ENCODE data around the gene HDHD3. TPM values are rescaled to one million over a fixed set of nuclear protein-coding genes. Genes with fewer than 3 reads are reported as not detected.
"Not testable (repeated sequence)": the region's sequence is repeated elsewhere in the genome, so short reads cannot be mapped to it uniquely, and the experiment has no call there.

Gene HDHD3
- total RNA-seq, 1 donor from 2014 or later, result 11.6 TPM

DNA sequence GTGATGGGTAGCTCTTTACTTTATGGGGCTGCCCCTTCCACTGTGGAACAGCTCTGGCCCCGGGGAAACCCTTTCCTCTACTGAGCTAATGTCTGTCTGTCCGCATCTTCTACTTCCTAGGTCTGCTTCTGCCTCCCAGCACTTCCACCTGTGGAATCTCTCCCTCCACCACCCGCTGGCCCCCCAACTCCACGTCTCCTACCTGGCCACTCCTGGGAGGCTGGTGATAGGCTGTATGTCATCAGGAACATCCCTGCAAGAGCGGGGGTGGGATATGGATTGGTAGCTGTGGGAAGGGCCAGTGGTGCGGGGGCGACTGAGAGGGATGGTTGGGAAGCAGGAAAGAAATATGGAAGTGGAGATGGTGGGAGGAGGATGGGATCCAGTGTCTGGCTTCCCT, 15.1 kb upstream of the HDHD3 start:
- DNase-seq (ENCODE audit: low spot score) (no peak), ATAC-seq (no peak)
- intact Hi-C loops (cut with DNase I), result no loop called here

DNA sequence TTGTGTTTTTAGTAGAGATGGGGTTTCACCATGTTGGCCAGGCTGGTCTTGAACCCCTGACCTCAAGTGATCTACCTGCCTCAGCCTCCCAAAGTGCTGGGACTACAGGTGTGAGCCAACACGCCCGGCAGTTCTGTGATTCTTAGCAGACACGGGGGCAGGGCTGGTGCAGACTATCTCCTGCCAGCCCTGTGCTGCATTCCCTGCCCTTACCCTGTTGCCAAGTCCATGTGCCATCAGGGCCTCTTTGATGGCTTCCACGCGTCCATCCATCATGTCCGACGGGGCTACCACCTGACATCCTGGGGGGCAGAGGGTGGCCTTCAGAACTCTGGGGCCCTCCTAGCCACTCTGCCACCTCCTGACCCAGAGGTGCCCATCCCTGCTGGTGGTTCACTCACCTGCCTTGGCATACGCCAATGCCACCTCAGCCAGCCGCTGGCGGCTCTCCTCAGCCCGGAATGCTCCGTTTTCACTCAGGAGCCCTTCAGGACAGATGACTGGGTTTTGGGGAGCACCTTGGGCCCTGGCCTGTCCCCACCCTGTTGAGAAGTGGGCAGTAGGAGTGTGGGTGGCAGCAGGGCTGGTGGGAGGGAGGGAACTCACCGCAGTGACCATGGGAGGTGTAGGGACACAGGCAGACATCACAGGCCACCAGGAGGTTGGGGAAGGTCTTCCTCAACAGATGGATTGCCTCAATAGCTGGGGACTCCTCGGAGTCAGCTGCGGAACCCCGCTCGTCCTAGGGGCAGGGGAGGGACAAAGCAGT, 13.6 kb upstream of the HDHD3 start:
- ATAC-seq, result no peak
- DNase-seq (ENCODE audit: low spot score), result no peak
- intact Hi-C loops (cut with DNase I), result no loop called here

DNA sequence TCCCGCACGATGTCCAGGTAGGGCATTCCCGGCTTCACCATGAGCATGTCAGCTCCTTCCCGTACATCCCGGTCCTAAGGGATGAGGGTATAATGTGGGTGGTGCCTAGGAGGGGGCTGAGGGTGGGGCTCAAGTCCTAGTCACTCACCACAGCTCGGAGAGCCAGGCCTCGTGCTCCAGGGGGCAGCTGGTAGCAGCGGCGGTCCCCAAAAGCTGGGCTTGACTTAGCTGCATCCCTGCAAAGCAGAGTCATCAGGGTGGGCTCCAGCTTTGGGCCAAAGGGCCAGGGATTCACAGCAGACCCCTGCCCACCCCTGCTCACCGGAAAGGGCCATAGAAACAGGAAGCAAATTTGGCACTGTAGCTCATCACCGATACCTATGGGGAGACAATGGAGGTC, 12.7 kb upstream of the HDHD3 start:
- DNase-seq (ENCODE audit: low spot score) (no peak), ATAC-seq (no peak)
- intact Hi-C loops (cut with DNase I), result loop anchor here (5.0 kb wide), 1 partner anchor 42 kb away; the partner anchor contains the start of gene BSPRY

DNA sequence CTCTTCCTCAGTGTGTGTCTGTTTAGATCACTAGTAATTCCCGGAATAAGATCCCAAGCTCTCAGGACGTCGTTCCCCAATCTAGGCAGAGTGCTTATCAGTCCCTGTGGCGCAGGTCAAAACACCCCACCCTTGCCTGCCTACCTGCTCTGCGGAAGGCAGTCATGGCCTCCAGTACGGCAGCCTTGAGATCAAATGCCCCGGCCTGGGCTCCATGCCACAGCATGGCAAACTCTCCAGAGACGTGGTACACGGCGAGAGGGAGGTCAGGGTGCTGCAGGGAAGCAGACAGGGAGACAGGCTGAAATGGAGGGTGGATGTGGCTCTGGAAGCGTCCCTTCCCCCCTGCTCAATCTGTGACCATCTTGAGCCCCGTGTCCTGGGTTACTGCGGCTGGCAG, 12.0 kb upstream of the HDHD3 start:
- intact Hi-C loops (cut with DNase I), result loop anchor here (5.0 kb wide), 1 partner anchor 42 kb away; the partner anchor contains the start of gene BSPRY
- no peak for DNase-seq (ENCODE audit: low spot score)
- ATAC-seq, result no peak

DNA sequence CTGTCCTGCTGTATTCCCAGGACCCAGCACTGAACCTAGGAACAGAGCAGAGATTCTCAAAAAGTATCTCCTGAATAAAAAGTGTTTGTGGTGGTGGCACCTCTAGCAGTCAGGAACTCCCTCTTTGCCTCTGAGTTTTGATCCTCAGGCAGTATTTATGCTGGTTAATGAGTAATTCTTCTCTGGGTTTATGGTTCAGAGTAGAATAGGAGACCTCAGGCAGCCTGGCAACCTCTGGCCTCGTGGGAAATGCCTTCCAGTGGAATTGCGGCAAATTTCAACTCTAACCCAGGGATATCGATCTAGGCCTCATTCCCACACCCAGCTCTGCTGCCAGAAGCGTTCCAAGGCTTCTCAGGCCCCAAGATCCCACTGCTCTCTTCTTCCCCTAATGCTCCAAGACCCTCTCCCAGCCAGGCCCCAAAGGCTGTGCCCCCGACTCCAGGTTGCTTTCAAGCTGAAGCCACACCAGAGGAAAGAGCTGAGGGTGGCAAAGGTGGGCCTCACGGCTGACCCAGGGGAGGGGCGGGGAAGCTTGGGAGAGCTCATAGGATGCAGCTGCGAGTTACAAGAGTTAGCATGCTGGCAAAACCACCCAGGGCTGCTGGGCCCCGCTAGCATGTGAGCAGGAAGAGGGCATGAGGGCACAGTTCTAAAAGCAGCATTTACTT, 10.9 kb upstream of the HDHD3 start:
- intact Hi-C loops (cut with DNase I), result loop anchor here (5.0 kb wide), 1 partner anchor 40 kb away; the partner anchor contains the start of gene BSPRY
- no peak for ATAC-seq
- no peak for DNase-seq (ENCODE audit: low spot score)

DNA sequence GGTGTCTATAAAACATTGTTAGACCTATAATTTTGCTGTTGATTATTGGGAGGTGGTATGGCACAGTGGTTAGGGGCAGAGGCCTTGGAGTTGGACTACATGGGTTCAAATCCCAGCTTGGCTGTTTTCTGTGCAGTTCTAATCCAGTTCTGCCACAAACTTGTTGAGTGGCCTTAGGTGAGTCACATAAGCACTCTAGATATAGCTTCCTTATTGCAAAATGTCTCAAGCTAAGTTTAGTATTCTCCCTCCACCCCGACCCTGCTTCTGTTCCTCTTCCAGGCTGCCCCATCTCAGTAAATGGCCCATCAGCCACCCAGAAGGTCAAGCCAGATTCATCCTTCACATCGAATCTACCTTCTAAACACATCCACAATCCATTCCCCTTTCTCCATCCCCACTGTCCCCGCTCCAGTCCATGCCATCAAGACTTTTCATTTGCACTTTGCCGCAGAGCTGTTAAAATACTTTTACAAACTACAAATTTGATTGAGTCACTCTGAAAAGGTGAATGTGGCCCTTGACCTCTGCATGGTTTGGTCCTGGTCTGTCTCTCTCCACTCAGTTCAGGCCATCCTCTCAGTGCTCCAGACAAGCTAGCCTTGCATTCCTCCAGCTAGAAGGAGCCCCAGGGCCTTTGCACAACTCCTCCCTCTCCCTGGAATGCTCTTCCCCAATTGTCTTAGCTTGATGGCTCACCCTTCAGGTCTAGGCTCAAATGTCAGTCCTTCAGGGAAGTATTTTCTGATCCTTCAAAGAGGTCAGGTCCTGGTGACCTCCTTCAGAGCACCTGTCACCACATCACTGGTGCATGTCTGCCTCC, 10.0 kb upstream of the HDHD3 start:
- ATAC-seq, result no peak

DNA sequence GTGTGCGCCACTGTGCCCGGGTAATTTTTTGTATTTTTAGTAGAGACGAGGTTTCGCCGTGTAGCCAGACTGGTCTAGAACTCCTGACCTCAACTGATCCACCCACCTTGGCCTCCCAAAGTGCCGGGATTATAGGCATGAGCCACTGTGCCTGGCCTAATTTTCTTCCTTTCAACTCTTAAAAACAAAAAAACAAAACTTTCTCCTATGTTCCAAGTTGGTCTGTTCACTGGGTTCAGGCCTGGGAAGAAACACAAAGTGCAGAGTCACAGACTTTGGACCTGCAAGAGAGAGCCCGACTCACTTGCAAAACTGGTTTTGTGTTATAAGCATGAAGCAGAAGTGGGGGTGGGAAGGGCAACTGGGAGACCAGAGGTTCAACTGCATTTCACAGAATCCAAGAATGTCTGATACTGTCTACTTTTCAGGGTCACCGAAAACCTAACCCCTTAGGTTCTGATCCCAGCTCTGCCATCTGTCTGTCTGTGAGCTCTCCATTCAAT, 5.2 kb upstream of the HDHD3 start:
- intact Hi-C loops (cut with DNase I), result no loop called here
- DNase-seq (ENCODE audit: low spot score) (no peak), ATAC-seq (no peak)

More for the DNA sequence above, 10.0 kb upstream of the HDHD3 start:
- no peak for DNase-seq (ENCODE audit: low spot score)
- intact Hi-C loops (cut with DNase I), result loop anchor here (5.0 kb wide), 1 partner anchor 39 kb away; the partner anchor contains the start of gene BSPRY

DNA sequence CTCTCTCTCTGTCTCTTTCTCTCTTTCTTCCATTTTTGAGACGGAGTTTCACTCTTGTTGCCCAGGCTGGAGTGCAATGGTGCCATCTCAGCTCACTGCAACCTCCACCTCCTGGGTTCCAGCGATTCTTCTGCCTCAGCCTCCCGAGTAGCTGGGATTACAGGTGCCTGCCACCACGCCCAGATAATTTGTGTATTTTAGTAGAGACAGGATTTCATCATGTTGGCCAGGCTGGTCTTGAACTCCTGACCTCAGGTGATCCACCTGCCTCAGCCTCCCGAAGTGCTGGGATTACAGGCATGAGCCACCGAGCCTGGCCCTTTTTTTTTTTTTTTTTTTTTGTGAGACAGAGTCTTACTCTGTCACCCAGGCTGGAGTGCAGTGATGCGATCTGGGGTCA, 4.7 kb upstream of the HDHD3 start:
- intact Hi-C loops (cut with DNase I); DNase-seq (ENCODE audit: low spot score); ATAC-seq: not testable (repeated sequence)

DNA sequence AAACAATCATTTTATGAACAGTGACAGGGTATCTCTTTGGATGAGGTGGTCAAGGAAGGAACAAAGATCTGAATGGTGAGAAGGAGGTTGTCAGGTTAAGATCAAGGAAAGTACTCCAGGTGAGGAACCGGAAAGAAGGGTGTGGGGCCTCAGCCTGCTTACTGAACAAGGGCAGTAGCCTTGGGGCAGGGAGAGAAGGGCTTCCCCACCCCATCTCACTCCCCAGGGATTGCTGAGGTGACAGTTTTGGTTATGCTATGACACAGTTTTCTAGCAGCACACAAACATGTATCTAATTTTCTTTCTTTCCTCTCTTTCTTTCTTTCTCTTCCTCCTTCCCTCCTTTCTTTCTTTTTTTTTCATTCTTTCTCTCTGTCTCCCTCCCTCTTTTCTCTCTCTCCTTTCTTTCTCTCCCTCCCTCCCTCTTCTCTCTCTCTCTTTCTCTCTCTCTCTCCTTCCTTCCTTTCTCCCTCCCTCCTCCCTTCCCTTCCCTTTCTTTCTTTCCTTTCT, 4.1 kb upstream of the HDHD3 start:
- DNase-seq (ENCODE audit: low spot score) (no peak), ATAC-seq (no peak)

DNA sequence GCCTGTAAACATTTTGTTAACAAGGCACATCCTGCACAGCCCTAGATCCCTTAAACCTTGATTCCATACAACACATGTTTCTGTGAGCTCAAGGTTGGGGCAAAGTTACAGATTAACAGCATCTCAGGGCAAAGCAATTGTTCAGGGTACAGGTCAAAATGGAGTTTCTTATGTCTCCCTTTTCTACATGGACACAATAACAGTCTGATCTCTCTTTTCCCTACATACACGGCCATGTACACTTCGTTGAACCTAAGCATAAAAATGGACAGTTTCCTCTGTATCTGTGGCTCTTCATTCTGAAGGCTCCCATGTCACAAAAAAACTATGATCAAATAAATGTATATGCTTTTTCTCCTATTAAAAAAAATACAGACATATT, 3.0 kb upstream of the HDHD3 start:
- DNase-seq (ENCODE audit: low spot score); ATAC-seq; intact Hi-C loops (cut with DNase I): not testable (repeated sequence)

More for the DNA sequence above, 4.1 kb upstream of the HDHD3 start:
- intact Hi-C loops (cut with DNase I), result no loop called here

DNA sequence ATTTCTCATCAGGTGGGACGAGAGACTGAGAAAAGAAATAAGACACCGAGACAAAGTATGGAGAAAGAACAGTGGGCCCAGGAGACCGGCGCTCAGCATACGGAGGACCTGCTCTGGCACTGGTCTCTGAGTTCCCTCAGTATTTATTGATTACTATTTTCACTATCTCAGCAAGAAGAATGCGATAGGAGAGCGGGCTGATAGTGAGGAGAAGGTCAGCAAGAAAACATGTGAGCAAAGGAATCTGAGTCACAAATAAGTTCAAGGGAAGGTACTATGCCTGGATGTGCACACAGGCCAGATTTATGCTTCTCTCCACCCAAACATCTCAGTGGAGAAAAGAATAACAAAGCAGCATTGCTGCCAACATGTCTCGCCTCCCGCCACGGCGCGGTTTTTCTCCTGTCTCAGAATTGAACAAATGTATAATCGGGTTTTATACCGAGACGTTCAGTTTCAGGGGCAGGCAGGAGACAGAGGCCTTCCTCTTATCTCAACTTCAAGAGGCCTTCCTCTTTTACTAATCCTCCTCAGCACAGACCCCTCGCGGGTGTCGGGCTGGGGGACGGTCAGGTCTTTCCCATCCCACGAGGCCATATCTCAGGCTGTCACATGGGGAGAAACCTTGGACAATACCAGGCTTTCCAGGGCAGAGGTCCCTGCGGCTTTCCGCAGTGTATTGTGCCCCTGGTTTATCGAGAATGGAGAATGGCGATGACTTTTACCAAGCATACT, 2.5 kb upstream of the HDHD3 start:
- DNase-seq (ENCODE audit: low spot score); intact Hi-C loops (cut with DNase I); ATAC-seq: not testable (repeated sequence)

DNA sequence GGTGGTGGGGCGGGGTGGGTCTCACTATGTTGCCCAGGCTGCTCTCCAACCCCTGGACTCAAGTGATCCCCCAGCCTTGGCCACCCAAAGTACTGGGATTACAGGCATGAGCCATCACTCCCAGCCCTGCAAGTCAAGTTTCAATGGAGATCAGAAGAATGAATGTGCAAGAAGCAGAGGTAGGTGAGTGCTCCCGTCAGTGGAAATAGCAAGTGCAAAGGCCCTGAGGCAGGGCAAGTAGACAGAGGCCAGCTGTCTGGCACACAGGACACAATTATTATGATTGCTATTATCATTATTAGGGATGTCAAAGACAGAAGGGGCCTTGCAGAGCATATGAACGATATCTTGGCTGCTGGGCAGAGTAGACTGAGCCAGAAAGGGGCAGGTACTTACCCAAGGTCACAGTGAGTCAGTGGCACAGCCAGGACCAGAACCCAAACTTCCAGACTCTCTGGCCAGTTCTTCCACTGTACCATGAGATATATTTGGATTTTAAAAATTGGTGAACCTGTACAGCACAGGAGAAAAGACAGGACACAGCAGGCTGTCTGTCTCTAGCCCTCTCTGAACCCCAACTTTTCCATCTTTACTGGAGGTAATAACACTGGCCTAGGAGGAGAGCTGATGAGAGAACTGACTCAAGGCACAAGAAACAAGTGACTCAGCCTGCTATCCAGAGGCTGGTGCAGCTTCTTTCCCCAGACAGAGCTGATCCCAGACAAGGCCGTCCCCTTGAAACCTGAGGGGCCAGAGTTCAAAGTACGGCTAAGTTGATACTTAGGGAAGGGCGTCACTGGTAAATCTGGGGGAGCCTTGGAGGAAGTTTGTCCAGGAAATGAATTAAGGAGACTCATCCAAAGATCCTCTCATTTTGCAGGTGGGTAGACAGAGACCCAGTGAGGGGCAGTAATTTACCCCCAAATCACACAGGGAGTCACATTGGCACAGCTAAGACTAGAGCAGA, 1.4 kb downstream of the HDHD3 start:
- intact Hi-C loops (cut with DNase I), result no loop called here
- DNase-seq (ENCODE audit: low spot score) (no peak), ATAC-seq (no peak)

DNA sequence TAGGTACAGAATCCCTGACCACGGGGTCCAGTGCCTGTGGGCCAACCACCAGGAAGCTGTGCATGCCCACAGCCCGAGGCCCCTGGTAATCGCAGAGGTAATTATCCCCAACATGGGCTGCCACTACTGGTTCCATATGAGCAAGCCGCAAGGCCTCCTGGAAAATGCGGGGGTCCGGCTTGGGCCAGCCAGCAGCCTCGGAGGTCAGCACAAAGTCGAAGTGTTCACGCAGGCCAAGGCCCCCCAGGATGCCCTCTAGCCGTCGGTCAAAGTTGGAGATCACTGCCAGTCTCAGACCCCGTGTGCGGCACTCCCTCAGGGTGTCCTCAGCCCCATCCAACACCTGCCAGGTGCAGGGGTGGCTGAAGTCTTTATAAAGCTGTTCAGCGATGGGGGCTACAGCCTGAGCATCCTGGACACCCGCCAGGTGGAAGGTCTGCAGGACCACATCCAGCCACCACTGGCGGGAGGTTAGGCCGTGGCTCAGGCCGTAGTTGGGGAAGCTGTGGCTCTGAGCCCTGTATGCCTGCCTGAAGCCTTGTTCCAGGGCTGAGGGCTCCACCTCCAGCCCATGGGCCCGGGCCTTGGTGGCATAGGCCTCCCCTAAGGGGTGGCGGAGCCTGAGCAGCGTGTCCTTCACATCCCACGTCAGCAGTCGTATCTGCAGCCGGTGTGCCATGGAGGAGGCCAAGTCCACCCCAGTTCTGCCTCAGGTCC, 3.0 kb downstream of the HDHD3 start:
- ATAC-seq (no peak), DNase-seq (ENCODE audit: low spot score) (no peak)
- intact Hi-C loops (cut with DNase I), result no loop called here

DNA sequence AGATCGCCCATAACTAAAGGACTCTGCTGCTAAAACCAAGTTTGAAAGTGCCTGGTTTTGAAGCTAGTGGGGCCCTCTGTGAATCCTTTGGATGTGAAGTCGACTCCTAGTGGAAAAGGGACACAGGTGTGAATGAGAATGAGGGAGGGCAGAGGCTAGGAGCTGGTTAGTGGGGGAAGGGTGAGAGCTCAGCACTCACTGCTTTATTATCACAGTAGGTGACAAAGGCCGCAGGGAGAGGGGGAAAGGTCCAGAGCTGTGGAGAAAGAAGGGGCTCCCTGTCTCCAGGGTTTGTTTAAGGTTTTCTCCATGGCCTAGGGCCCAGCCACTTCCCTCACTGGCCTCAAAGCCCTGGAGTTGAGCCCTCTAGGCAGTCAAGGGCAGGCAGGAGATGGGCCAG, 3.5 kb downstream of the HDHD3 start:
- DNase-seq (ENCODE audit: low spot score), result no peak
- ATAC-seq, result no peak
- intact Hi-C loops (cut with DNase I), result no loop called here

DNA sequence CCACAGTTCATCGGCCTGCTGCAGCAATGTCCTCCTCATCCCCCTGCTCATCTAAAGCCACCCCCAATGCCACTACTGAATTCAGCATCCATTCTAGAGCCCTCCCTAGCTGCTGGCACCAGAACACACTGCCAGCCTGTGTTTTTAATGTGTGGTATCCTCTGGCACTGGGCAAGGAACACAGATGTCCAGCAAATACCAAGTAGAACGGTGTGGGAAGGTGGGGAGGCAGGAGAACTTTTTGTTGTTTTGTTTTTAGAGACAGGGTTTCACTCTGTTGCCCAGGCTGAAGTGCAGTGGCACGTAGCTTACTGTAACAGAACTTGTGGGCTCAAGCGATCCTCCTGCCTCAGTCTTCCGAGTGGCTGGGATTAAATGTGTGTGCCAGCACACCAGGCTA, 4.7 kb downstream of the HDHD3 start:
- DNase-seq (ENCODE audit: low spot score) (no peak), ATAC-seq (no peak)
- intact Hi-C loops (cut with DNase I), result no loop called here

DNA sequence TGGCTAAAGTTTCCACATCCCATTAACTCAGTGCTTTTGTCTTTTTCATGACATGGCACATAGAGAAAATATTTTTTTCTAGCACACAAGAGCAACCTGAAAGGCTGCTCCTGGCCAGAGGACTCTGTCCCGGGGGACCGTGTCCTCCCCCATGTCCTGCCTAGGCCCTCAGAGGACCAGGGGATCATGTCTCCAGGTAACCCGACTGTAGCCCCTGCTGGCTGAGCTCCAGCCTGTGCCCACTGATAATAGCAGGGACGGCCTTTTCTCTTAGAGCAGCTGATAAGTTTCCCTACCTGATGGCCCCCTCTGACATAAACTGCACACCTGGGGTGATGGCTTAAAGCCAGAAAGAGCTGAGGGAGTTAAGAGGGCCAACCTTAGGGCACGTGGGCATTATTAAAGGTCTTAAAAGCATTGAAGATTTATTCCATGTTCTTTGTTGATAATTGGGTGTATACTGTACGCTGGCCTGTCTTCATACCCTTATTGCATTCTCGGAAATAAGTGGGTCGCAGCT, 5.9 kb downstream of the HDHD3 start:
- no peak for DNase-seq (ENCODE audit: low spot score)
- intact Hi-C loops (cut with DNase I), result no loop called here
- ATAC-seq, result no peak

DNA sequence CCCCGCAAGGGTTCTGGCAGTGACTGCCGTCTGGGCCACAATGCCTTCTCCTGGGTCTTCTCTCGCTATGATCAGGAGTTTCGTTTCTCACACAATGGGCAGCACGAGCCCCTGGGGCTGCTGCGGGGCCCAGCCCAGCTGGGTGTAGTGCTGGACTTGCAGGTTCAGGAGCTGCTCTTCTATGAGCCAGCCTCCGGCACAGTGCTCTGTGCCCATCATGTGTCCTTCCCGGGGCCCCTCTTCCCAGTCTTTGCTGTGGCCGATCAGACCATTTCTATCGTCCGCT, 7.0 kb downstream of the HDHD3 start:
- intact Hi-C loops (cut with DNase I), result no loop called here
- no peak for DNase-seq (ENCODE audit: low spot score)
- ATAC-seq, result no peak

Measured in sciatic nerve (tissue), 2 donors.